IPS-18c (cell line): ENCODE results near the gene LTB4R2.
"Not testable (repeated sequence)": the region's sequence is repeated elsewhere in the genome, so short reads cannot be mapped to it uniquely, and the experiment has no call there.

Source experiments
- H3K4me3 ChIP-seq: 2 replicates; pipeline ENCODE4 v1.7.0; 2013; ENCODE audit warnings: low read depth, mild to moderate bottlenecking, low read length, moderate library complexity; ENCODE audit not compliant: insufficient read depth
- H3K9me3 ChIP-seq: one replicate; pipeline ENCODE4 v1.6.1; 2013; ENCODE audit warnings: mild to moderate bottlenecking, low read length, moderate library complexity; ENCODE audit not compliant: control insufficient read depth, insufficient read depth

The LTB4R2 gene

GRCh38 chr14:24342889-24343288 lies 32.9 kb downstream of the LTB4R2 start:
- H3K9me3 ChIP-seq, result no peaks in the 10 kb centered on the region
- H3K4me3 ChIP-seq, result no peak overlapping the region

GRCh38 chr14:24343795-24344660 lies 34.1 kb downstream of the LTB4R2 start:
- no peak overlapping the region for H3K4me3 ChIP-seq
- no peaks in the 10 kb centered on the region for H3K9me3 ChIP-seq

GRCh38 chr14:24347134-24347533 lies 37.2 kb downstream of the LTB4R2 start:
- Histone ChIP-seq H3K9me3 (no peaks in the 10 kb centered on the region), H3K4me3 (no peak overlapping the region)

- no peak overlapping the region for H3K4me3 ChIP-seq
Observed at GRCh38 chr14:24348186-24348585, 38.2 kb downstream of the LTB4R2 start.

GRCh38 chr14:24349742-24350141 lies 39.8 kb downstream of the LTB4R2 start:
- Histone ChIP-seq H3K9me3 (no peaks in the 10 kb centered on the region), H3K4me3 (no peak overlapping the region)

More at GRCh38 chr14:24348186-24348585, 38.2 kb downstream of the LTB4R2 start:
- H3K9me3 ChIP-seq, result no peaks in the 10 kb centered on the region

- Histone ChIP-seq H3K9me3 (no peaks in the 10 kb centered on the region), H3K4me3 (no peak overlapping the region)
Observed at GRCh38 chr14:24351517-24351916, 41.6 kb downstream of the LTB4R2 start.

- H3K9me3 ChIP-seq, result no peaks in the 10 kb centered on the region
Observed at GRCh38 chr14:24353559-24354481, 43.9 kb downstream of the LTB4R2 start.

GRCh38 chr14:24354482-24354825 lies 44.5 kb downstream of the LTB4R2 start:
- not testable (repeated sequence) for H3K9me3 ChIP-seq, H3K4me3 ChIP-seq

More at GRCh38 chr14:24353559-24354481, 43.9 kb downstream of the LTB4R2 start:
- no peak overlapping the region for H3K4me3 ChIP-seq

- H3K9me3 ChIP-seq, result no peaks in the 10 kb centered on the region
- H3K4me3 ChIP-seq, result no peak overlapping the region
Observed at GRCh38 chr14:24355009-24355408, 45.1 kb downstream of the LTB4R2 start.

GRCh38 chr14:24356208-24356607 lies 46.3 kb downstream of the LTB4R2 start:
- Histone ChIP-seq H3K9me3 (no peaks in the 10 kb centered on the region), H3K4me3 (no peak overlapping the region)

- no peaks in the 10 kb centered on the region for H3K9me3 ChIP-seq
- no peak overlapping the region for H3K4me3 ChIP-seq
Observed at GRCh38 chr14:24360281-24360680, 50.3 kb downstream of the LTB4R2 start.

- Histone ChIP-seq H3K9me3 (no peaks in the 10 kb centered on the region), H3K4me3 (no peak overlapping the region)
Observed at GRCh38 chr14:24361326-24361725, 51.4 kb downstream of the LTB4R2 start.
